HEK293 (cell line): ENCODE data around the gene CHI3L1.

ENCODE experiments used
- ATF2 ChIP-seq: fragments of 450-650 bp; formaldehyde crosslinking; IDR thresholded peaks from 2 replicates; pipeline ENCODE4 v1.5.1; 2016; ENCODE audit warnings: missing biosample characterization, missing genetic modification characterization, low read depth
- CTCF ChIP-seq: fragments of 450-650 bp; formaldehyde crosslinking; IDR thresholded peaks from 2 replicates; pipeline ENCODE4 v1.5.1; 2016; ENCODE audit warnings: missing biosample characterization, missing genetic modification characterization
- ELK4 ChIP-seq: IDR thresholded peaks from 2 replicates; pipeline ENCODE4 v1.6.1; 2011; ENCODE audit warnings: mild to moderate bottlenecking, low read depth, low read length, borderline replicate concordance
- REPIN1 ChIP-seq: fragments of 450-650 bp; formaldehyde crosslinking; IDR thresholded peaks from 2 replicates; pipeline ENCODE4 v1.5.1; 2017; ENCODE audit warnings: missing biosample characterization, missing genetic modification characterization, low read depth
- REST ChIP-seq: fragments of 450-650 bp; formaldehyde crosslinking; IDR thresholded peaks from 2 replicates; pipeline ENCODE4 v1.5.1; 2016; ENCODE audit warnings: missing biosample characterization, missing genetic modification characterization
- YY1 ChIP-seq: fragments of 450-650 bp; formaldehyde crosslinking; IDR thresholded peaks from 2 replicates; pipeline ENCODE4 v1.5.1; 2018; ENCODE audit warnings: missing biosample characterization, missing genetic modification characterization
- ZBTB17 ChIP-seq: fragments of 450-650 bp; formaldehyde crosslinking; IDR thresholded peaks from 2 replicates; pipeline ENCODE4 v1.5.1; 2016; ENCODE audit warnings: missing biosample characterization, missing genetic modification characterization
- ZEB2 ChIP-seq: fragments of 450-650 bp; formaldehyde crosslinking; IDR thresholded peaks from 2 replicates; pipeline ENCODE4 v1.5.1; 2016; ENCODE audit warnings: missing biosample characterization, missing genetic modification characterization
- ZNF155 ChIP-seq: fragments of 450-650 bp; formaldehyde crosslinking; IDR thresholded peaks from 2 replicates; pipeline ENCODE4 v1.5.1; 2016; ENCODE audit warnings: missing biosample characterization, missing genetic modification characterization
- ZNF274 ChIP-seq, 2 experiments: fragments of 200-500 bp in 1 of 2; fragments of 450-650 bp in 1 of 2; sonication (Bioruptor generic) in 1 of 2; formaldehyde crosslinking in 1 of 2; IDR thresholded peaks; 2 replicates each; pipeline versions ENCODE4 v1.5.1 to v1.6.1; 2014 to 2016; ENCODE audit warnings: borderline replicate concordance in 1 of 2, inconsistent platforms in 1 of 2, low read length in 1 of 2, missing biosample characterization in 1 of 2, missing genetic modification characterization in 1 of 2
- ZNF449 ChIP-seq: fragments of 450-650 bp; formaldehyde crosslinking; IDR thresholded peaks from 2 replicates; pipeline ENCODE4 v1.5.1; 2017; ENCODE audit warnings: missing biosample characterization, mild to moderate bottlenecking, missing genetic modification characterization, moderate library complexity
- ZNF513 ChIP-seq: fragments of 450-650 bp; IDR thresholded peaks from 2 replicates; pipeline ENCODE4 v1.5.1; 2018; ENCODE audit warnings: missing biosample characterization, missing genetic modification characterization
- ZNF585B ChIP-seq: fragments of 450-650 bp; formaldehyde crosslinking; IDR thresholded peaks from 2 replicates; pipeline ENCODE4 v1.5.1; 2016; ENCODE audit warnings: missing biosample characterization, missing genetic modification characterization

- TF ChIP-seq CTCF (tag by site-specific recombination) (no peak), ZNF585B (tag by site-specific recombination) (no peak), ZBTB17 (tag by site-specific recombination) (no peak), ZNF513 (tag by site-specific recombination) (no peak), ZEB2 (no peak), REST (tag by site-specific recombination) (no peak), ZNF155 (tag by site-specific recombination) (no peak), ATF2 (tag by site-specific recombination) (no peak), YY1 (tag by site-specific recombination) (no peak), REPIN1 (tag by site-specific recombination) (no peak), ZNF449 (tag by site-specific recombination) (no peak), ELK4 (no peak), ZNF274 (IDR thresholded peaks at IDR 0.05; ENCODE audit: low read length) (no peak), ZNF274 (tag by site-specific recombination; IDR thresholded peaks at IDR 0.05; ENCODE audit: borderline replicate concordance) (no peak)
Measured at GRCh38 chr1:203158960-203159665, 27.4 kb downstream of the CHI3L1 start.
